NK-92 (cell line): ENCODE data around the gene NTM.

Experiments
- DNase-seq: peaks from one replicate; lab custom pipeline; 2025; ENCODE audit not compliant: unreplicated experiment; lab: John Stamatoyannopoulos, UW

The NTM gene

DNA sequence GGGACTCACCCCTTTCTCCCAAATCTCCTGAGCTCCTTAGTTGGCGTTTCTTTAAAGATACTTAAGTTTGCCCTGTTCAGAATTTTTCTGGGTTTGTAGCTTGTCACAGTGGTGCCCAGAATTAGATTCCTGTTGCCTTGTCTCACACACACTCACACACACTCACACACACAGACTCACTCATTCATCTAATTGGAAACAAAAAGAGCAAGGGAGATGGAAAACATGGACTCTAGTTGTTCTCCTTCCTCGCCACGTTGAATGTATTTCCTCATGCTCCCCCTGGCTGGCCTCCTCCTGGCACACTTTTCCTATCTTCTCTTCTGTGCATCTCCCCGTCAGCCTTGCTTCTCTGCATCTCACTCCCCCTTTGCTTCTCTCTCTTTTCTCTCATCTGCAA is 752.3 kb downstream of the NTM start:
- no peak for DNase-seq

DNA sequence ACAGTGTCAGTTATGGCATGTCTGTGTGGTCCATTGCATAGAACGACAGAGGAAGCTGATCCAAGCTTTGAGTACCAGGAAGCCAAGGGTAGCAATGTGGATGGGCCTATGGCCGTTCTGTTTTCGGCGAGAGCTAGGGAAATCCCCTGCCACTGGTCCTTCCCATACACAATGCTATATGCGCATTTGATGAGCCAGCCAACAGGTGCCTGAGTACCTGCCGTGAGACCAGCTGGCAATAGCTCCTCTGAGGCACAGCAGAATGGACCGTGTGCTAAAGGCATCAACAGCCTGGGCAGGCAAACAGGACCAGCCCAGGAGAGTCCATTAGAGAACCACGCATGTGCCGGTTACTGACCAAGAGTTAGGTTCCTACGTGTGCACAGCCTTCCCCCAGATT is 753.0 kb downstream of the NTM start:
- DNase-seq = no peak

DNA sequence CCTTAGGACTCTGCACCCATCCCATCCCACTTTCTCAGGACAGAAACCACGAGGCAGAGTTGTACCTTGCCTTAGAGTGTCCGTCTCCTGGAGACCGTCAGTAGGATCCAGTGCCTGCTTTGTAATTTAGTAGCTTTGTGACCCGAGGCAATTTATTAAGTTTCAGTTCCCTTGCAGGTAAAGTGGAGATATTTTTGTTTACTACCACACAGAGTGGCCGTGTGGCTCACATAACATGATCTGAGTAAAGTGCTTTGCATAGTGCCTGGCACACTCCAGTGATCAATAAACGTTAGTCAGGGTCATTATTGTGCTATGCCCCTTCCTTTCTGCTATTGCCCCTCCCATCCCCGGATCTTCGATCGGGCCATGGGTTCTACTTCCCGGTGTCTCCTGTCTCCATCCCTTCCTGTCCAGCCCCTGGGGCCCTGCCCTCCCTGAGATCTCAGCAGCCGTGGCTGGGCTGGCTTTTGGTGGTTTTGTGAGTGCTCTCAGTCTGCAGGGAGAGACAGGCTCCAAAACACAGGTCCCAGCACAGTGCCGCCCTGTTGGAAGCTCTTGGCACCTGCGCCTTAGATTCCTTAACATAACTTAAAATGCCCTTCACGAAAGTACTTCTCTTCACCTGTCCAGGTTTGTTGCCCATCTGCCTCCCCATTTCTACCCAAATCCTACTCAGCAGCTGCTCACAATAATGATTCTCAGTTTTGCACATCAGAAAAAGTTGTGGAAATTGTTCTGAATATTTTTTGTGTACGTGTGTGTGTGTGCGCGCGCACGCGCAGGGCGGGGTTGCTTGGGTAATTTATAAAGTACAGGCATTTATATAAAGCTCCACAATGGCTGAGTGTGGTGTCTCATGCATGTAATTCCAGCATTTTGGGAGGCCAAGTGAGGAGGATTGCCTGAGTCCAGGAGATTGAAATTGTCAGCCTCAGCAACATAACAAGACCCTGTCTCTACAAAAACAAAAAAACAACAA is 753.7 kb downstream of the NTM start:
- no peak for DNase-seq

DNA sequence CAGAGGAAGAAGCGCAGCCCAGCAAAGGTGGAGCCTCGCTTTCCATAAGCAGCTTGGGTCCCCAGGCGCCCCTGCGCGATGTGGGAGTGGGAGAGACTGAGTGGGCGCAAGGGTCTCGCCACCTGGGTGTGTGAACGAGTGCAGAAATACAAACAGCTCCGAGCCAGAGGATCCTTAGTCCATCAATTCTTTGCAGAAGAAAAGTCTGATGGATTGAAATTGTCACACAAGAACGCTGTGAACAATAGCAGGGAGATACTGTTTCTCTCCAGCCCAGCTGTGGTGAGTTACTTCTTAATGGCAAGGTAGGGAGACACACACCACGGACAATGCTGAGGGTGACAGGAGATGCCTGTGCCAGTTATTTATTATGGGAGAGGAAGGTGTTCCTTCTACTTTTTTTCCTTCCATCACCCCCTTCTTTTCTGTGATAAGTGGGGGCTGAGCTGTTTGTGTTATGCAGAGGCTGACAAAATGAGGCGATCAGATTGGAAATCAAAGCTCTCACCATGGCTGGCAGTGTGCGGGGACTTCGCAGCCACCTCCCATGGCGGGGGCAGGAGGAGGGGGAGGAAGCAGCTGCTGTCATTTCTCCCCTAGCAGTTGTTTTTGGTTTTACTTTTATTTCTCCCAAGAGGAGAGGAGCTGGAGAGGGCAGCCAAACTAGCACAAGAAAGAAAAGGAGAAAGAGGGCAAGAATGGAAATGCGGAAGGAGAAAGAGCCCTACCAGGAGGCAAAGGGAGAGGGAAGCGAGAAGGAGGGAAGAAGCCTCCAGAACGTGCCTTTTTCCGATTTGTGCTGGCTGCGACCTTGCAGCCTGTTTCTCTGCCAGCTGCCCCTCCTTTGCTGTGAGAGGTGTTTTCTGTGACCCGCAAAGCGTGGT is 755.8 kb downstream of the NTM start:
- DNase-seq = no peak

DNA sequence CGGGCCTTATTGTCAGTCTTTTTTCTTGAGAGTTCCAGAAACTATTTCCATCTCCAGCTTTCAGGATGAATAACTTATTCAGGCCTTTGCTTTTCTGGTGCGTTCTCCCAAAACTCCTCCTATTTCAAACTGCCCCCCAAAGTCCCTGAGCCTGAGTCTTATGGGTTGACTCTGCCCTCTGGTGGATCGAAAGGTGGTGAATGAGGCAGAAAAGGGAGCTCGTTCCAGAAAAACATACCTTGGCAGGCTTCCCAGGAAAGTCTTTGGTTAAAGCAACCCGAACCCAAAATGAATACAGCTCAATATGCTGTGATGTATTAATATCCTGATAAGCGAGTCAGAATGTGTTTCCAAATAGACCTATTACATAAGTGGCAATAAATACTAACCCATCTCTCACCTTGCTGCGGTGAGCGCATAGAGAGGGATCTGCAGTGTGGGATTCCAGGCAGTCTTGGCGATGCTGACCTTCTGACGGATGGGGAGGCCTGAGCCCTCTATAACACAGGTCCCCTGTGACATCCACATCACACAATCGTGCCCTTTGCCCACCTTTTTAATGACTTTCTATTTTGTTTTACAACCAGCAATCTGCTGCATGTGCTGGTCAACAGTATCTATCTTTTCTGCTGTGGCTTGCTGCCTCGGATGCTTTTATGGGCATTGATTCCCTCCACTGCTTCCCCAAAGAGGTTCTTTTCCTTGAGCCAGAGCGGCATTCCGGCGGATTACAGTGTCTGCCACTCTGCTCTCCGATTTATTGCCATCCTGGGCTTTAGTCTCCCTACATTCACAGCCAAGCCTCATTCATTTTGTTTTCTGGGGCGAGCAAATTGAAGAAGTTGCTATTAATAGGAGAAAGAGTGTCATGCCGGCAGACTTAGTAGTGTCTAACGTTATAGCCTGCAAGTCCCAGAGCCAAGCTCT is 756.8 kb downstream of the NTM start:
- DNase-seq = no peak

DNA sequence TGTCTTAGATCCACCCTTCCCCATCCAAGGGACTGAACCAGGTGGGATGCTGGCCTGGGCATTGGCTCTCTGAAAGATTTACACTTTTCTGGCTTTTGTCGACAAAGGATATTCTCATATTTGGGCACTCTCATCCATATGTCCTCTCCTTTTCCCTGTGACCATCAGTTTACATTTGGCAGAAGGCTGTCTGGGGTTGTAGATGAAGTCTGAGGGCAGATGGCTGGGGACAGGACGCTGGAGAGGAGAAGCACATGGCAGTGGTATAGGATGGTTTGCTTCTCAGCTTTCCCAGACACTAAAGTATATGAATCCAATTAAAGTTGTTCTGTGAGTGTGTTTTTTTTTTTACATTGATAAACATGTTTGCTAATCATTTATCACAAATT is 757.5 kb downstream of the NTM start:
- DNase-seq = no peak

DNA sequence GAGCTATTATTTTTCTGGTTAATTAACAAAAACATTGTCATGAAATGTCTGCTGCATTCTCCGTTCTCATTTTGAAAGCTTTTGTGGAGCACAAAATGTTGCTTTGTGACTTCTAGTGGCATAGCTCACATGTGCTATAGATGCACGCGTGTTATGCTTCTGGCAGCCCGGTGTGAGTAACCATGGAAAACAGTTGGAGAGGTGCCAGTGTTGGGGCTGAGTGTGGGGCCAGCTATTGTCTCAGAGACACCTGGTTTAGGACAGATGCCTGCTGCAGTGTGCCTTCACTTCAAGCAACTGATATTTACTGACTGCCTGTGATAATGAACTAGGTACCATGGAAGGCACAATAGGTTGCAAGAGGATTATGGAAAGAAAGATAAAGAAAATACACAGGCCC is 760.6 kb downstream of the NTM start:
- DNase-seq = no peak

DNA sequence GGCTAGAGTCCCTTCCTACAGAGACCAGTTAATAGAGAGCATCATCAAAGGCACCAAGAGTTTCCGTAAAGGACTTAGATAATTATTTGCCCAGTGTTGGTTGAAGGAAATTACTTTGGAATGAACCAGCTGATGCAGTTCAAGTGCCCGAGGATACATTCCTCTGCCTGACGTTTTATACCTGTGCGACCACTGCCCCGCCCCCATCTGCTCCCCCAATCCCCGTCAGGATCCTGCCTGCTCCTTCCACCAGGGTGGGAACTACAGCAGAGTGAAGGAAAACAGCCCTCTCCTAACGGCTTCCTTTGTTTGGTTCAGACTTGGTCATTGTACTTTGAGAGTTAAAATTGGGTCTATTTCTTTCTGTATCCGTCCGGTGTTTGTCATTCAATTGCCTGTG is 761.5 kb downstream of the NTM start:
- DNase-seq = no peak

DNA sequence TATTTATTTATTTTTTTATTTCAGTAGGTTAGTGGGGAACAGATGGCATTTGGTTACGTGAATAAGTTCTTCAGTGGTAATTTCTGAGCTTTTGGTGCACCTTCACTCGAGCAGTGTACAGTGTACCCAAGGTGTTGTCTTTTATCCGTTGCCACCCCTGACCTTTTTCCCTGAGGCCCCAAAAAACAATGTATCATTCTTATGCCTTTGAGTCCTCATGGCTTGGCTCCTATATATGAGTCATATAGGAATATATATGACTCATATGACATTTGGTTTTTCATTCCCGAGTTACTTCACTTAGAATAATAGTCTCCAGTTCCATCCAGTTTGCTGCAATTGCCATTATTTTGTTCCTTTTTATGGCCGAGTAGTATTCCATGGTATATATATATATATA is 763.9 kb downstream of the NTM start:
- no peak for DNase-seq

DNA sequence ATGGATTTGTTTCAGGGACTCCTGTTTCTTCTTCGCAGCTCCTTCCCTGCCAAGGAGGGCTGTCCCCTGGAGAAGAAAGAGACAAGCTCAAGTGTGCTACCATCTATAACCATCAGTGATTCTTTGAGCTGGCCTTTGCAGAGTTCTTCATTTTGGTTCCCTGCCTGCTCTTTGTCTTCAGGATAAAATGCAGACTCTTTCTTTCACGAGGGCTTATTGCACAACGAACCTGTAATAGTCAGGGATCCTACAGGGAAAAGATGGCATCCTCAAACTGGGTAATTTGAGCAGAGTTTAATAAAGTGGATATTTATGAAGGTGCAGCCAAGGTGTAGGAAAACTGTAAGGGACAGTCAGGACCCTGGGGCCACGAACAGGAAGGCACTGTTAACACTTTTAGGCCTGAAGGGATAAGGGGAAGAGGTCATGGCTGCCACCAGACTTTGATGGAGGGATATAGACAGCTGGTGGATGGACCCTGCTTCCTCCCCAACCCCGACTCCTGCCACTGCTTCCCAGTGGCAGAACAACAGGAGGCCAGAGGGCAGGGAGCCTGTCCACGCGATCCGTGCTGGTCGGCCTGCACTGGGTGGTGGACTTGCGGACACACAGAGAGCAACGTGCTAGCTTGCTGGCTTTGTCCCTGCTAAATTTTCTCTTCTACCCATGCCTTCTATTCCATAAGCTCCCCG is 767.0 kb downstream of the NTM start:
- DNase-seq = no peak

DNA sequence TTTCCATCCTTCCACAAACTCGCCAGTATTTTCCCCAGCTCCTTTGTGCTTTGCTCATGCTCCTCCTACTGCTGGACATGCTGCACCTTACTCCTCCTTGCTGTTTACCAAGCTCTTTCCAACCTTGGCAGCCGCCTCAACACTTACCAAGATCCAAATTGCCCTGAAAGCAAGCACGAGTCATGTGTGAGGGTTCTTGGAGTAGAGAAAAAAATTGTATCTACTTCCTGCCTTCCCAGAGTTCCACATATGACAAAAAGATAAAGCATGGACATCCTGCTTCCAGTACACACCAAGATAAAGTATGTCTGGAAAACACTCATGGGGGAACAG is 767.5 kb downstream of the NTM start:
- no peak for DNase-seq

DNA sequence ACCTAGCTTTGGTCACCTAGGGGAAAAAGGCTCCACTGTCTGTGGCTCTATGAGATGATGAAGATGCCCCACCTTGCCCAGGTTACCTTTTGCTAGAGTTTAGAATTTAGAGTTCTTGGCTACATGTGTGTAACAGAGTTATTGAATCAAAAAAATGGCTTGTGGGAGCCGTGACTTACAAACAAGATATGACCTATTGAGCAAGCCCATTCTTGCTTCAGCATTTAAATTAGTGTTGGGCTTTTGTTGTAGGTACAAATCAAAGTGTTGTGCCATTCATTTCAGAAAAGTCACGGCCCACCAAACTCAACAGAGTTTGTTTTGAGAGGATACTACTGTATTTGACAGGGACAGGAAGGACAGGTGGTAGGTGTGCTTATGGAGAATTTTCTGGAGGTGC is 768.8 kb downstream of the NTM start:
- DNase-seq = no peak

DNA sequence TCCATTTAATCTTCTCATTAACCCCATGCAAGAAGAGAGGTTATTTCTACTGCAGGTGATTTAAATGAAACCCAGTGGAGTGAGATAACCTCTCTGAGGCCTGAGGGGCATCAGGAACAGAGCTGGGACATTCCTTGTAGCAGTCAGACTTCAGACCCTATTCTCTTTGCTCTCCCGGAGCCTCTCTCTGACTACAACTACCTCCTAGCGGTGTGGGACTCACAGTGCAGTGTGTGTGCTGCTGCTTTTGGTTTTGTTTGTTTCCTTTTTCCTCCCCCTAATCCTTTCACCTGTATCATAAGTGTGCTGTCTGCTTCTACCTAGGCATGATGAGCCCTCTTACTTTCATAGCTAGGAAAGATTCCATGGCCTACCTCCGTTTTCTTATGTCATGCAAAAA is 769.6 kb downstream of the NTM start:
- no peak for DNase-seq

DNA sequence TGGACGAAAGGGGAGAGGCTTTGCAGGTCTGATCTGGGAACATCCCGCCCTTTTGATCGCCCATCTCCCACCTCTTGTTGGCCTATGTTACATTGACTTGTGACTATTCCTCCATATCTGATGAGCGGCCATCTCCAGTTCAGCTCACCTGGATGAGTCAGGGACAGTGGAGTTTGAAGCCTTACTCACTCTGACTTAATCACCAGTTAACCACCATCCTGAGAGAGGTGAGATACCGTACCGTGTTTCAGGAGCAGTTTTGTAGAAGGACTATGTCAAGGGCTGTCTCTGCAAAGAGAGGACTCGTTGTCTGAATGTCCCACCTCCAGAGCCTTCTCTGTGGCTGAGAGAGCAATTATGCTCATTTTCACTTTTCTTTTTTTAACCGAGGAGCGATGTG is 771.7 kb downstream of the NTM start:
- no peak for DNase-seq

DNA sequence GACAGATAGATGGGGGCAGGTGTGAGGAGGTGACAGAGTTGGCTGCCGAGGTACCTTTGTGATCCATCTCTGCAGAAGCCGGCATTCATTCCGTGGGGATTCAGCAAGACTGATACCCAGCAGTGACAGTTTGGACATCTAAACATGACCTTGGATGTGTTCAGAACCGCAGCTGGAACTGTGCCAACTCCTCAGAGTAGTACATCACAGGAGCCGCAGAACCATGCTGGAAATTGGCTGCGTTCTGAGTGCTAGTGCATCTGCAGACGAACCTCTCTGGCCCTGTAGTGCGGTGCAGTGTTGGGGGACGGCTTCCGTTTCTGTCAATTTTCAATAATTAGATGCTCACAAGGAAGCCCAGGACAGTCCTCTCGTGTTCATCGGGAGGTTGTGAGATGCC is 772.1 kb downstream of the NTM start:
- DNase-seq = no peak

DNA sequence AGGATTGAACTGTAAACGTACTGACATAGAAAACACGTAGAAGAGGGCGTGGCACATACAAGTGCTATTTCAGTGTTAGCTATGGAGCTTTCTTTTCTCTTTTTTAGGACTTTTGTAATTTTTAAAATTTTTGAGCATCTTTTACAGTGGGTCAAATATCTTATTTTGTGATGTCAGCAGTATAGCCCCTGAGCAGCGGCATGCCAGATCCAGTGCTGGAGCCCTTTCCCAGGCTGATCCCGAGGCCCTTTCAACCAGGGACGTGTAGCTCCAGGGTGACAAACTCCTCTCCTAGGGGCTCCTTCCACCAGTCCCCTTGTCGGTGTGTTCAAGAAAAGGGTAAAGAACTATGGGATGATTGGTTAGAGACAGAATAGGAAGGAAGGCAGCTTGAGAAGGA is 777.0 kb downstream of the NTM start:
- DNase-seq = no peak

DNA sequence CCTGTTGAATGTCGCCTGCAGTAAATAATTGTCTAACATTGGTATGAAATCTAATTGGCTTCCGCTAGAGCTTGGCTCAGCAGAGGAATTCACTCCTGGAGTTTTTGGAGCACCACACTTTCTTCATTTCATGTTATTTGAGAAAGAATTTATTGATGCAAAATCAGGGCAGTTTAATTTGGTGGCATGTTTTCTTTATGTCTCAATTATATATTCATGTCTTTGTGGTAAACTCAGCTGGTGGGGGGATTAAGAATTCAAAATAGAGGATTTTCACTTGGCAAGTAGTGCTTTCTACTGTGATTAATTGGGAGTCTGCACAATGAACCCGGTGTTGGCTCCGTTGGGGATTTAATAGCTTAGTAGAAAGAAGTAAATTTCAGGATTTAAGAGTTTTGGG is 784.4 kb downstream of the NTM start:
- no peak for DNase-seq

DNA sequence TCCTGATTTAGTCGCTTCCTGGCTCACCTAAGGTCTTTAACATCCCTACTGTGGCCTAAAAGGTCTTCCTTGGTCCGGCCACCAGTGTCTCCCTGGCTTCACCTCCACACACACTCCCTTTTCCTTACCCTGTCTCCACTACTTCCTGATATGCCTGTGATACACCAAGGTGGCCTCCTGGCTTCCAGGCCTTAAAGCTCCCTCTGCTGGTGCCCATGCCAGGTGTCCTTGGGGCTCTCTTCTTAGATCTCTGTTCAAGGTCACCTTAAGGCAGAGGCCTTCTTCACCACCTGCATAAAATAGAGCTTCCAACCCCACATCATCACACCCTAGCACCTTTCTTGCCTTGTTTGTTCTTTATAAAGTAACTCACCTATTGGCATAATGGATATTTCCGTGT is 787.7 kb downstream of the NTM start:
- no peak for DNase-seq

DNA sequence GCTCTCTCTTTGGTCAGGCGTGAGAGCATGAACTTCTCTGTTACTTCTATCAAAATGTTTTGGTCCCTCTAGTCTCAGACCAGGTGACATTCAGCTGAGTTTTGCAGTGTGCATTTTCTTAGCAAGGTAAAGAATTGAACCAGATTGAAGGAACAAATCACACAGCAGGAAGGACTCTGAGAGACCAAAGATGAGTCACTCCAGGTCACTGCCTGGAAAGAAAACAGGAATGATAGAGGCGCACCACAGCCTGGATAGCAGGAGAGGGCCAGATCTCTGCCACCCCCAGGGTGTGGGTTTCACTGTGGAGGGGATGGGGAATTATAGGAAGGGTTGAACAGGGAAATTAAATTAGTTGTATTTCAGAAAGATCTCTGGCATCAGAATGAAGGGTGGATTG is 788.3 kb downstream of the NTM start:
- DNase-seq = no peak

DNA sequence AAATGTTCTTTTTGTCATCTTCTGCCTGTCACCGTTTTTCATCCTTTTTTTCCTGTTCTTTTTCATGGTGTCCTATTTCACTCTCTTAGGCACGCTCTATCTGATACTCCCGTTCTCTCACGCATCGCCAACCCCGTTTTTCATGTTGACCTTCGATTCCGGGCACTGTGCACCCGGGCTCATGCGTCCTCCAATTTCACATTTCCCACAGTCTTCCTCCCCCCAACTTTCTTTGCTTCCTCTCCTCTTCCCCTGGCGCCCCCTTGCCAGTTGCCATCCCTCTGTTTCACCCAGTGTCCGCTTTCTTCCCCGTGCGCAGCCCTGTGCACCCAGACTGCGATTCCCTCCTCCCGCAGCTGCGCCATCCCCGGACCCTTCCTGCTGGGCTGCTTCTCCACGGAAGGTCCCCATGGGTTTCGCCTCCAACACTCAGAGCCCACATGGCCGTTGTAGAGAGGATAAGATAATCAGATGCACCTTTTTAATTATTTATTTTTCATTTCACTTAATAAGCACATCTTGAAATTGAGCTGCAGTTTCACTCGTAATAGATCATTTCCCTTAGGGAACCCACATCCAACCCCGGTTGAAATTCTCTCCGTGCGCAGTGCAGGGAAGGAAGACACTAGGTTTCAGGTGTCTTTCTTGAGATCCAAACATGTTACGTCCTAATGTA is 791.1 kb downstream of the NTM start:
- no peak for DNase-seq
